CD4-positive, alpha-beta T cell (primary cell): ENCODE data around the gene MAP3K9. TPM values are rescaled to one million over a fixed set of nuclear protein-coding genes. Genes with fewer than 3 reads are reported as not detected.

Source experiments
- ATAC-seq: fragments of 200-7000 bp; cut with Tn5 transposase; one replicate; pipeline ENCODE4 v1.10.0; 2022; ENCODE audit warnings: mild to moderate bottlenecking; ENCODE audit not compliant: poor library complexity
- CTCF ChIA-PET: fragments of 350-600 bp; sonication (Branson Sonifier 250); formaldehyde crosslinking; loops from one replicate; lab custom pipeline; 2021; ENCODE audit warnings: antibody characterized with exemption, inconsistent platforms; lab: Charles Lee
- POLR2A ChIA-PET: fragments of 350-600 bp; sonication (Branson Sonifier 250); formaldehyde crosslinking; loops from one replicate; lab custom pipeline; 2021; ENCODE audit warnings: antibody characterized with exemption, inconsistent platforms; lab: Charles Lee
- DNase-seq, 14 experiments: peaks; one replicate each; pipeline ENCODE4 v3.0.0-alpha.2; 2013 to 2020; ENCODE audit warnings: mixed read lengths in 2 of 14
- H3K27ac ChIP-seq, 2 donors: one replicate each; pipeline versions ENCODE4 v1.5.1 to v1.7.0; 2013; ENCODE audit warnings: low read length in 2 of 2, low read depth in 1 of 2, mild to moderate bottlenecking in 1 of 2
- H3K27me3 ChIP-seq, 2 experiments: 1 replicate in 1 of 2; 2 replicates in 1 of 2; pipeline versions ENCODE4 v1.6.1 to v1.7.0; 2013; ENCODE audit warnings: low read length in 2 of 2, control low read depth in 1 of 2, mild to moderate bottlenecking in 1 of 2, moderate library complexity in 1 of 2; ENCODE audit not compliant: insufficient read depth in 2 of 2, control insufficient read depth in 1 of 2
- H3K36me3 ChIP-seq: one replicate; pipeline ENCODE4 v1.6.1; 2013; ENCODE audit warnings: low read length, control low read depth; ENCODE audit not compliant: insufficient read depth
- H3K4me1 ChIP-seq: one replicate; pipeline ENCODE4 v1.6.1; 2013; ENCODE audit warnings: low read length, control low read depth; ENCODE audit not compliant: insufficient read depth
- H3K4me3 ChIP-seq: one replicate; pipeline ENCODE4 v1.5.1; 2013; ENCODE audit warnings: mild to moderate bottlenecking, low read length, moderate library complexity
- H3K9me3 ChIP-seq, 2 experiments: 1 replicate in 1 of 2; 2 replicates in 1 of 2; pipeline versions ENCODE4 v1.6.1 to v1.7.0; 2013; ENCODE audit warnings: low read length in 2 of 2, mild to moderate bottlenecking in 2 of 2, control low read depth in 1 of 2, moderate library complexity in 1 of 2; ENCODE audit not compliant: control insufficient read depth in 1 of 2, insufficient read depth in 1 of 2
- H3K27ac Mint-ChIP-seq: one replicate; pipeline ENCODE4 v1.8.0; 2020; ENCODE audit warnings: mixed read lengths
- H3K27me3 Mint-ChIP-seq: one replicate; pipeline ENCODE4 v1.8.0; 2021; ENCODE audit warnings: mixed read lengths
- H3K36me3 Mint-ChIP-seq: one replicate; pipeline ENCODE4 v1.8.0; 2021; ENCODE audit warnings: low read depth, mixed read lengths
- H3K4me1 Mint-ChIP-seq: one replicate; pipeline ENCODE4 v1.8.0; 2021; ENCODE audit warnings: low read depth, mixed read lengths
- H3K4me3 Mint-ChIP-seq: one replicate; pipeline ENCODE4 v1.8.0; 2020; ENCODE audit warnings: mild to moderate bottlenecking, mixed read lengths
- H3K9me3 Mint-ChIP-seq: one replicate; pipeline ENCODE4 v1.8.0; 2020; ENCODE audit warnings: mixed read lengths
- intact Hi-C, 2 experiments: fragments of 100-400 bp; cut with DNase I in 1 of 2; cut with micrococcal nuclease in 1 of 2; formaldehyde crosslinking; loops; one replicate each; pipeline versions ENCODE4 v1.15.1 to v1.9.0; 2023 to 2025; cut with DNase I, micrococcal nuclease
- total RNA-seq, 174 experiments: library from RNA in 2 of 174; stranded (reverse) in 2 of 174; gene quantifications; one replicate each; pipeline ENCODE4 v1.2.3 and lab custom pipeline; 2021 to 2026
- TF ChIP-seq, protein P1 (sequence below): fragments of 200-600 bp; IDR thresholded peaks from one replicate; pipeline ENCODE4 v1.8.0; 2022; ENCODE audit warnings: antibody characterized with exemption, mild to moderate bottlenecking

MAP3K9 gene
- total RNA-seq, 2 experiments from 2014 or later: 5.9 to 6.3 TPM

DNA sequence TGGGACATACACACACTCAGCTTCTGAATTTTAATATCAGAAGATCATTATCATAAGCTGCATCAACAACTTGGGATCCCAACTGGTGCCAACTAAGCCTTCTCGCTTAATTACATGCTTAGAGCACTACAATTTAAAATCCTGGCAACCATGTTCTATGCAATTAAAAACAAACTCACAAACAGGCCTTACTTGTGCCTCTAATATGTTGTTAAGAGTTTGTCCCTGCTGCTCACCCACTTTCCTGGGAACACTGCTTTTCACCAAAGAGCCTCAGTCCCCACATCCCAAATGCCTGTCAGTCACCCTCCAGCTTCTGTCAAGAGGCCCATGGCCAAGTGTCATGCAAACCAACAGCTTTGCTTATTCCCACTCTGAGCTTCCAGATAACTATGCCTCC lies 97.9 kb downstream of the MAP3K9 start:
- no peak overlapping the region for H3K4me3 ChIP-seq
- Mint-ChIP-seq H3K27ac (no peak overlapping the region), H3K27me3 (no peaks in the 10 kb centered on the region), H3K4me3 (no peak overlapping the region), H3K36me3 (no peaks in the 10 kb centered on the region), H3K4me1 (peaks cover 5% of the 10 kb centered on the region), H3K9me3 (no peaks in the 10 kb centered on the region)
- ATAC-seq (no peak), DNase-seq (no peak)
- no peaks in the 10 kb centered on the region for H3K27me3 ChIP-seq
- POLR2A ChIA-PET: no interaction called here
- no peaks in the 10 kb centered on the region for H3K36me3 ChIP-seq
- H3K9me3 ChIP-seq: no peaks in the 10 kb centered on the region
- intact Hi-C loops: loop anchor here (5.0 to 10.0 kb wide), 4 partner anchors 69 to 897 kb away; partner anchors contain the start of gene TTC9 (in 1 of the 2)
- no peak overlapping the region for H3K27ac ChIP-seq
- CTCF ChIA-PET: no interaction called here
- H3K4me1 ChIP-seq: peaks cover 5% of the 10 kb centered on the region
- TF ChIP-seq, protein P1, sequence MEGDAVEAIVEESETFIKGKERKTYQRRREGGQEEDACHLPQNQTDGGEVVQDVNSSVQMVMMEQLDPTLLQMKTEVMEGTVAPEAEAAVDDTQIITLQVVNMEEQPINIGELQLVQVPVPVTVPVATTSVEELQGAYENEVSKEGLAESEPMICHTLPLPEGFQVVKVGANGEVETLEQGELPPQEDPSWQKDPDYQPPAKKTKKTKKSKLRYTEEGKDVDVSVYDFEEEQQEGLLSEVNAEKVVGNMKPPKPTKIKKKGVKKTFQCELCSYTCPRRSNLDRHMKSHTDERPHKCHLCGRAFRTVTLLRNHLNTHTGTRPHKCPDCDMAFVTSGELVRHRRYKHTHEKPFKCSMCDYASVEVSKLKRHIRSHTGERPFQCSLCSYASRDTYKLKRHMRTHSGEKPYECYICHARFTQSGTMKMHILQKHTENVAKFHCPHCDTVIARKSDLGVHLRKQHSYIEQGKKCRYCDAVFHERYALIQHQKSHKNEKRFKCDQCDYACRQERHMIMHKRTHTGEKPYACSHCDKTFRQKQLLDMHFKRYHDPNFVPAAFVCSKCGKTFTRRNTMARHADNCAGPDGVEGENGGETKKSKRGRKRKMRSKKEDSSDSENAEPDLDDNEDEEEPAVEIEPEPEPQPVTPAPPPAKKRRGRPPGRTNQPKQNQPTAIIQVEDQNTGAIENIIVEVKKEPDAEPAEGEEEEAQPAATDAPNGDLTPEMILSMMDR: no peak

- Histone ChIP-seq H3K9me3 (no peaks in the 10 kb centered on the region), H3K4me1 (peaks cover 5% of the 10 kb centered on the region), H3K27ac (no peak overlapping the region), H3K36me3 (no peaks in the 10 kb centered on the region), H3K4me3 (no peak overlapping the region), H3K27me3 (no peaks in the 10 kb centered on the region)
- ChIA-PET CTCF (no interaction called here), POLR2A (no interaction called here)
- TF ChIP-seq, protein P1: no peak
- Mint-ChIP-seq H3K27me3 (no peaks in the 10 kb centered on the region), H3K27ac (no peak overlapping the region), H3K4me3 (no peak overlapping the region), H3K4me1 (peaks cover 5% of the 10 kb centered on the region), H3K36me3 (no peaks in the 10 kb centered on the region), H3K9me3 (no peaks in the 10 kb centered on the region)
- intact Hi-C loops: loop anchor here (5.0 to 10.0 kb wide), 4 partner anchors 68 to 895 kb away; partner anchors contain the start of gene TTC9 (in 1 of the 2)
- ATAC-seq (no peak), DNase-seq (no peak)
Observed at GRCh38 chr14:70709726-70710382, 99.5 kb downstream of the MAP3K9 start.

GRCh38 chr14:70708717-70709570 lies 100.4 kb downstream of the MAP3K9 start:
- ChIA-PET POLR2A (no interaction called here), CTCF (interaction anchor here (1.2 to 1.6 kb wide), 2 partner anchors 48 to 85 kb away, joined by 3 to 4 read pairs; no protein-coding TSS in a partner anchor)
- no peak overlapping the region for H3K4me3 Mint-ChIP-seq
- H3K4me3 ChIP-seq: no peak overlapping the region
- no peak overlapping the region for H3K27ac Mint-ChIP-seq
- TF ChIP-seq, protein P1: no peak
- no peak overlapping the region for H3K27ac ChIP-seq
- ATAC-seq (no peak), DNase-seq (no peak)
- H3K9me3 ChIP-seq: no peaks in the 10 kb centered on the region
- peaks cover 3% of the 10 kb centered on the region for H3K4me1 Mint-ChIP-seq
- no peaks in the 10 kb centered on the region for H3K9me3 Mint-ChIP-seq
- H3K27me3 ChIP-seq: no peaks in the 10 kb centered on the region
- intact Hi-C loops: no loop called here
- H3K36me3 ChIP-seq: no peaks in the 10 kb centered on the region
- no peaks in the 10 kb centered on the region for H3K27me3 Mint-ChIP-seq
- no peaks in the 10 kb centered on the region for H3K36me3 Mint-ChIP-seq
- peaks cover under 1% of the 10 kb centered on the region for H3K4me1 ChIP-seq
